Effector CD4-positive, alpha-beta T cell (primary cell): ENCODE data around the gene MGAT5.

Experiments used
- DNase-seq: peaks from one replicate; pipeline ENCODE4 v3.0.0-alpha.2; 2020

The MGAT5 gene

GRCh38 chr2:134344954-134345697 is 91.3 kb downstream of the MGAT5 start:
- no peak for DNase-seq

DNA sequence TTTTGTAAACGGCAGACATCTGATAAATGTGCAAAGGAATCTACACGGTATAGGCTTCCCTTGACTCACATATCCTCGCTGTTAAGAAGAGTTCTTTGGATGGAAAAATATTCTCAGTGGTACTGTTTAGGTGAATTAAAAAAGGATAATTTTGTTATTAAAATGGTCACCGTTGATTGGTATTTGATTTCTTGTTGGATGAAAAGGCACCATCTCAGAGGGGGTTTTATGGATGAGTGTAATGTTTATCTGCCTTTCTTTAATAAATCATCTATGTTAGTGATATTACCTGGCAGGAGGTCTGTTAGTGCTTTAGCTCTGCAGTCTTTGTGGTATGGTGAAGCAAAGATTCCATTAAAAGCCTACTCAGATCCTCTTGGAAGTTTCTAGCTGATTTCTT is 92.3 kb downstream of the MGAT5 start:
- DNase-seq, result no peak

DNA sequence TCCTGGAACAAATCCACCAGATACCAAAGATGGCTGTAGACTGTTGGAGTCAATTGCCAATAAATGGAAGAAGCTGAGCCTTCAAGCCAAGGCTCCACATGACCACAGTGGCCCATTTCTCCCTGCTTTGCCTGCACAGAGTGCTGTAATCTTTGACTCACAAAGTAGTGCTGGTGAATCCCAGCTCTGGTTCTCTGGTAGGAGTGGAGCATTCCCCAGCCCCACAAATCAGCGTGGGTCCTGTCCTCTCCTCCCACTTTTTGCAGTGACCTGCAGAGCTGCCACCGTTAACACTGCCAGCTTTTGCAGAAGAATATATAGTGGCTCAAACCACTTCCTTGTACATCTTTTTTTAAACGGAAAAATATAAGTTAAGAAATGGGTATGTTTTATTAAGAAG is 93.9 kb downstream of the MGAT5 start:
- no peak for DNase-seq

- DNase-seq, result no peak
These were observed 94.4 kb downstream of the MGAT5 start for GRCh38 chr2:134348239-134348638.

- no peak for DNase-seq
These were observed 94.9 kb downstream of the MGAT5 start for GRCh38 chr2:134348760-134349159.

DNA sequence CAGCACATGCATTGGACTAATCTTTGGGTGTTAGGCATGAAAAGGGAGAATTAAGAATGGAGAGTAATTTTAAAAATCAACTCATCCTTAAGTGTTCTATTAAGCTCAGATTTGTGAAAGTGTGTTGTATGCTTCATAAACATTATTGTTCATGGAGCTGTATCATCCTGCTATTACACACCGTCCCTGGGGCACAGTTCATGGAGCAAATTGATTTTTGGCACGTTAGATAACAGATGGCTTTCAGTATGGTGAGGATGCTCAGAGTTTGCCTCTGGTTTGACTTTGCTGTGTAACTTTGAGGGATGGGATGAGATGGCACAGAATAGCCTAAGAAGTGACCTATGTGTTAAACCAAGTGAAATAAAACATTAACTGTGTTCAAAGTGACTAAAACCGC is 97.1 kb downstream of the MGAT5 start:
- DNase-seq, result no peak

GRCh38 chr2:134351899-134352298 is 98.0 kb downstream of the MGAT5 start:
- no peak for DNase-seq

GRCh38 chr2:134352844-134353243 is 99.0 kb downstream of the MGAT5 start:
- no peak for DNase-seq

DNA sequence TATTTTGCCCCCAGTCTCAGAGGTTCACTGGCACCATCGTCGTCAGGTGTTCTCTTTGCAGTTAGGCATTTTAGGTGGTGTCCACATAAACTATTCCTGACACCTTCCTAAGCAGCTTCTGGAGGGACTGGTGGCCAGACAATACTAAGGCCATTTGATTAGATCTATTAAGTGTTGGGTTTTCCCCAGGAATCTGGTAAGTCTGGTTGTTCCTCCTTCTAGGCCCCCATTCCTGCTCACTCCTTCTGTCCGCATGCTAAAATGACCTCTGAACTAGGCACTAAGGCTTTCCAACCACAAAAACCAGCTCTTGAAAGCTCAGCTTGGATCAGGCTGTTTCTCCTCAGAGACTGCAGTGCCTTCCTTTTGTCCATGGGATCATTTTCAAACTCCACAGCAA is 100.7 kb downstream of the MGAT5 start:
- no peak for DNase-seq

DNA sequence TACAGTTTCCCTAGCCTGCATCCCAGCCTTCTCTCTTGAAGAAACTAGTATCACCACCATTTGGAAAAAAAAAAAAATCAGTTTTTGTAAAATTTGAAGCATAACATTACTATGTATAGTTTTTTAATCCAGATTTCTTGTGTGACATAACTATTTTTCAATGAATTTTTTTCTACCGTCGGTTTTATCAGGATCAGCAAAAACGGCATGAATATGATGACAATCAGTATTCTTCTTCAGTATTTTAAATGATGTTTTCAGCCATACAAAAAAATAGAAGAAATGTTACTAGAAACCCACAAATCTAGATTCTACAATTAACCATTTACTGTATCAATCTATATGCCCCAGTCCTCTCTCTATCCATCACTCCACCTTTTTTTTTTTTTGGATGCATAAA is 103.9 kb downstream of the MGAT5 start:
- DNase-seq, result no peak

GRCh38 chr2:134359367-134360081 is 105.7 kb downstream of the MGAT5 start:
- no peak for DNase-seq

DNA sequence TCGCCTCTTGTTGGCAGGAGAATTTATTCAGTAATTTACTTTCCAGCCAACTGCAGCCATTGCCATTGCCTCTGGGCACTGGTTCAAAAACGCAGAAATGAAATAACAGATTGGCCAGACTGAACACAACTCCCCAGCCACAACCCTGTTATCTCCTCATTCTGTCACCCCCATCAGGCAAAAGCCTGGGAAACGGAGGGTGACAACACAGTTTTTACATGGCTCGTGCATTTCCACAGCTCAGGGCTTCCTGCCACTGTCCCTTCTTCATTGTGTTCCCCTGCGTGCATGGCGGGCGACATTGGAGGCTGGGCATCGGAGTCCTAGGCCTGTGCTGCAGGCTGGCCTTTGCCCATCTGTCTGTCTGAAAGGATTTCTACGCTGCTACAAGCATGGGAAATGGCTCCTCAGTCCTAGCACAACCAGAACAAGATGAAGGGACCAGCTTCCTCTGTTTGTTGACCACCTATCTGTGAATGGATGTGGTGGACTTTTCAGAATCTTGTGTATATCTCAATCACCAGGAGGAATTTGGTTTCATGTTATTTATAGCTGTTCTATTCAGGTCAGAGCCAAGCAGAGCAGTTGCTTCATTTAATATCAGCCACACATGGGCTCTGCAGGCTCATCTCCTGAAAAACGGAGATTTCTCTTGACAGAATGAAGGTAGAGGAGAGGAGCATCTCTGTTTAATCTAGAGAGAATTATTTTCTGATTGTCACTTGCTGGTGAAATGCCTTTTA is 107.0 kb downstream of the MGAT5 start:
- no peak for DNase-seq

GRCh38 chr2:134361648-134362047 is 107.8 kb downstream of the MGAT5 start:
- DNase-seq, result no peak

GRCh38 chr2:134362152-134362668 is 108.3 kb downstream of the MGAT5 start:
- DNase-seq, result no peak

- DNase-seq, result no peak
These were observed 108.9 kb downstream of the MGAT5 start for GRCh38 chr2:134362740-134363139.

DNA sequence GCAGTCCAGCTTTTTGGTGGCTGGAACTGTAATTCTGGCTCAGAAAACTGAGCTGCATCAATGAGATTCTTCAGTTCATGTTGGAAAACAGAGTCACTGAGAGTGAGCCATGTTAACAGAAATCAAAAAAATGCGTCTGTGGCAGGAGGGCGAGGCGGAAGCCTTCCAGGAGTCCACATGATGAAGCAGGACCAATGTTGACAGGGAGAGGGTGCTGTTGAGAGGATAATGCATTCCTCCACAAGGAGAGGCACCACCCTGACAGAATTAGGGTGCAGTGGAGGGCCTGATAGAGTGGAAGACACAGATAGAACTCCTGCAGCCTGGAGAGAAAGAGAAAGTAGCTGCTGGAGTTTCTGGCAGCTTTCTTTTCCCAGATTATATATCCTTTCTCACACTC is 111.5 kb downstream of the MGAT5 start:
- no peak for DNase-seq

DNA sequence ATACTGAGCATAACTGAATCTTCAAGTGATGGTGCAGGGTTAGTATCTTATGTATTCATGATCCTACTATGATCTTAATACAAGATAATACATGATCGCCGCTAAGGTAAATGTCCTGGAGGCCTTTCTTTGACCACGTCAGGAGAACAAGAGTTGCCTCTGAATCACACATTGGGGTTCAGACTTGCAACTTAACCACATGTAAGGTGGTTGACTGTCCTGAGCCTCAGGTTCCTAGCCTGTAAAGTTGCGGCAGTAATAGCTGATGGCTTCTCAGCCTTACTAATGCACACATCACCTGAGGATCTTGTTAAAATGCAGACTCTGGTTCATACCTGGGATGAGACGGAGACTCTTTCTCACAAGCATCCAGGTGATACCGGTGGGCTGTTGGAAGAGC is 112.5 kb downstream of the MGAT5 start:
- no peak for DNase-seq

- DNase-seq, result no peak
These were observed 113.3 kb downstream of the MGAT5 start for GRCh38 chr2:134367213-134367612.

DNA sequence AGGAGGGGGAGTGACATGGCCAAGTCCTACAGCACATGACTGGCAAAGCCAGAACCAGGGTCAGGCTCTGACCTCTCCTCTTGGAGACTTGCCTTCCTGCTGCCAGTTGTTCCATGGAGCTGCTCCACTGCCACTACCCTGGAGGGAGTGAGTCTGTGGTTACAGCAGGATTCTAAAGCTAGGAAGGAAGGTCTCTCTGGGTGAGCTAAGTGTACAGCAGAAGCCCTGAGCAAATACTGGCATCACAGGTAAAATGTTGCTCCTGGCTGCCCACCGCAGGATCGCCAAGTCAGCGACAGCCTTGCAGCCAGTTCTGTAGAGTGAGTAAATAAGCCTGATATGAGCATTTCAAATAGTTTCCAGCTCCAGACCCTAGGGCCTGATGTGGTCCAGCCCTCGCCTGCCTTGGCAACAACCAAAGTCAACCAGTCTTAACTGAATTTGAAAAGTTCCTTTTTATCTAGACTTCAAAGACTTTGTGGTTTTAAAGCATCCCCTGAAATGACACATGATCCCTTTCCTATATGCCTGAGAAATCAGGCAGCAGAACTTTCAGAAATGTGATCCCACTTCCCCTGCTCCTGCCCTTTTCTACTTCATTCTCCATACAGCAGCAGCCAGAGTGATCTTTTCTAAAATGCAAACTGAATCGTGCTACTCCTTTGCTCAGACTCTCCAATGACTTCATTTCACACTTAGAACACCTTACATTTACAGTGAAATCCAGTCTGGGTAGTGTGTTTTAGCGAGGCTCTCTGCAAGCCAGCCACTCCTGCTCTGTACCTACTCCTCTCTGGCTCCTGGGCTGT is 114.3 kb downstream of the MGAT5 start:
- DNase-seq, result no peak

DNA sequence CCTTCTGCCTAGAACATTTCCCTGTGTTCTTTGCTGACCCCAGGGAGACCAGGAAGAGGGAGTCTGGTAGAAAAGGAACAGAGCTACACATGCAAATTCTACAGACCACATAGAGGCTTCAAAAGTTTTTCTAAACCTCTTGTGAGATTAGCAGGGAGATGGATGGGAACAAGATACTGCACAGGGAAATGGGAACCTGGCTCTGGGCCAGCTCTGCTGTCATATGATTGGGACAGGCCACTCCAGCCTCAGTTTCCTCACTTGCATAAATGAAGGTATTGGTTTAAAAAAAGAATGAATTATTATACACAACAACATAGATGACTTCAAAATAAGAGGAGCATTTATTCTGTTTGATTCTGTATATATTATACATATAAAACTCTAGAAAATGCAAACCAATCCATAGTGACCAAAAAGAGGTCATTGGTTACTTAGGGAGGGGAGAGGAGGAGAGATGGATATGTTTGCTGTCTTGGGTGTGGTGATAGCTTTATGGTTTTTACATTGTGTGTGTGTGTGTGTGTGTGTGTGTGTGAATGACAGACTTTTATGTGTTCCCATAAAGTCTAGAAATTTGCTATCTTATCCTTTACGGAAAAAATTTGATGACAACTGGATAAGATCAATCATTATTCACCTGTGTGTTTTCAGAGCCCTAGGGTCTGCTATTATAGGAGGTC is 115.5 kb downstream of the MGAT5 start:
- no peak for DNase-seq

DNA sequence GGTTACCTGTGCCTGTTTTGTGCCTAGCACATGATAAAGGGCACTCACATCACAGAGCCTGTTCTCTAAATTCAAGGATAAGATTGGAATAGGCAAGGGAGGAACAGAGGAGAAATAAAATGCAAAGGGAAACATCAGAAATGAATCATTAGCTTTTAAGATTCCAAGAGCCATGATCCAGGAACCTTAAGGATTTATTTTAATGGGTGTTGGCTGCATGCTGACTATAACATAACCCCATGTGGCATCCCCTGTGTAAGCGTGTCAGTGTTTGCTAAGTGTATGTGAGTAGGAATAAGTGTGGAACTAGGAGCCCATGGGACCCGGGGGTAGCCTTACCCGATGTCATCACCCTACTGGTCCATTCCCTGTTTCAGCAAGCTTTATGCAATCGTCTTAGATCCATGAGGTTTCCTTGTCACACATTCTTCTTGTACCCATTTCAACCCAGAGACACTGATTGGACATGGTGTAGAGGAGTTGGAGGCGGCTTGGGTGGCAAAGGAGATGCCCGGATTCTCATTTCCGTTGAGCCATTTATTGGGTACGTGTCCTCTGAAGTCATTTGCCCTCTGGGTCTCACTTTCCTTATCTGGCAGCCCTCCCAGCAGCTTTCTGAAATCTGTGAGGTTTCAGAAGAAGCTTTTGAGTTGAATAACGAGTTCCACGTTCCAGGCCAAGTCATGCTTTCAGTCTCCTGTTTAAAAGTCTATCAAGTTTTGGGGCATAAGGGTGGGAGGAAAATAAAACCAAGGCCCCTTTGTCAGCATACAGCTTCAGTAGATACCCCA is 117.0 kb downstream of the MGAT5 start:
- DNase-seq, result no peak
